ENCODE measurements around the gene TNFRSF6B.

TNFRSF6B gene

DNA sequence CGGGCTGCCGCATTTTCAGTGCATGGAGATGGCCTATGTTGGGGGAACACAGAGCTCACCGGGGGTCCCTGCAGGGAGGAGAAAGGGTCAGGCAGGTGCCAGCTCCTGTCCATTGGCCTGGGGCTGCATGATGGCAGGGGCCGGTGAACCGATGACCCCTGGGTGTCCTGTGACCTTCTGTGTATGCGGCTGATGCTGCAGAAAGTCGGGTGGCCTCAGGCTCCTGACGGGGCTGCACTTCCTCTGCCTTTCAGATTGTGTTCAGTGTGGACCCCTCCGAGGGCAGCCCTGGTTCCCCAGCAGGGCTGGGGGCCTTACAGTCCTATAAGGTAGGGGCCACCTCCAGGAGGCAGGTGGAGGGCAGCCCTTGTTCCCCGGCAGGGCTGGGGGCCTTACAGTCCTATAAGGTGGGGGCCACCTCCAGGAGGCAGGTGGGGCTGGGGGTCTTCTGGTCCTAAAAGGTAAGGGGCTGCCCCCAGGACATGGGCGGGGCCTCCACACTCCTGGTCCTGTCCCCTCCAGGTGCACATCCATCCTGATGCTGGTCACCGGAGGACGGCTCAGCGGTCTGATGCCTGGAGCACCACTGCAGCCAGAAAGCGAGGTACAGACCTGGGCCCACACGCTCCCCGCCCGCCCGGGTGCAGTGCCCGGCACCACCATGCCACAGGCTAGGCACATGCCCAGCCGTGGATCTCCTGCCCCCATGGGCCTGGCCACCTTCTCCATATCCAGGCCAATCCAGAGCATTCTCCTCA lies 11.0 kb upstream of the TNFRSF6B start:
- in situ Hi-C loops (cut with MboI; ENCODE audit: low sequenced_read_pairs): no loop called here

DNA sequence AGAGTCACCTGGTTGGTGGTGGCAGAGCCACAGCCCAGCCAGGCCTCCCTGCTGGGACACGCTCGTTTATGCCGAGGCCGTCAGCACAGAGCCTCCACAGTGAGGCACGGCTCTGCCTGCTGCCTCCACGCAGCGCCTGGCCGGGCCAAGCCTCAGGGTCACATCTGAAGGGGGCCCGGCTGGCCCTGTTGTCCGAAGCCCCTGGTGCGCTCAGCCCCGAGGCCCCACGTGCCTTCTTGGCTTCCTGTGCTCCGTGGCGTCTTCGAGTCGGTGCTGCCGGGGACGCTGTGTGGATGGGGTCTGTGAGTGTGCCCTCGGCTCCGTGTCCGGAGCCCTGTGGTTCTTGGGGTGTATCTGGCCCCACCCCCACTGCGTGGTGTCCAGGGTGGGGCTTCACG lies 10.4 kb upstream of the TNFRSF6B start:
- in situ Hi-C loops (cut with MboI; ENCODE audit: low sequenced_read_pairs): no loop called here

- in situ Hi-C loops (cut with MboI; ENCODE audit: low sequenced_read_pairs): no loop called here
Measured at GRCh38 chr20:63686492-63687321, 9.7 kb upstream of the TNFRSF6B start.

- in situ Hi-C loops (cut with MboI; ENCODE audit: low sequenced_read_pairs): no loop called here
Measured at GRCh38 chr20:63687419-63688178, 8.9 kb upstream of the TNFRSF6B start.

DNA sequence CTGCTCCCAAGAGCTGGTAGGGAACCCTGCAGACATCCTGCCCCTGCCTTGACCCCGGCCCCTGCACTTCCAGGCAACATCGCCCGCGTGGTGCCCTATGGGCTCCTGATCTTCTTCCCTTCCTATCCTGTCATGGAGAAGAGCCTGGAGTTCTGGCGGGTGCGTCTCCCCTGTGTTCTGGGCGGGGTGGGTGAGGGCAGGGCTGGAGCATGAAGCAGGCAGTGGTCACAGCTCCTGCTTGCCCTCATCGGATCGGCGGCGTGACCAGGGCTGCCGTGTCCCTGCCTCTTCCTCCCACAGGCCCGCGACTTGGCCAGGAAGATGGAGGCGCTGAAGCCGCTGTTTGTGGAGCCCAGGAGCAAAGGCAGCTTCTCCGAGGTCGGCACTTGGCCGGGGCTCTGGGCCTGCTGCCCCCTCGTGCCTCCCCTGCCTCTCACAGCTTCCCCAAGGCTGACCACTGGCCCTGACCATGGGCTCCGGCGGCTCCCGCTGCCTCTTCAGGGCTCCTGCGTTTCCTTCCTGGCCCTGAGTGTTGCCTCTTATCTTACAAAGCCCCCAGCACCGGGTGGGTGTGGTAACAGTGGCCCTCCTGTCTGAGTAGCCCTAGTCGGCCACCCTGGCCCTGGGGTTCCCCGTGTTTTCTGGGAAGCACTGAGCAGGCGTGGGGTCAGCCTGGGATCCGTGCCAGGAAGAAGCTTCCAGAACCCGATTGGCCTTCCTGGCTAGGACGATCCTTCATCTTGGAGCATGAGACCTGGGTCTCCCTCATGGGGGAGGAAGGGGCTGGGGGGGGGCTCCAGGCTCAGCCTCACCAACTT lies 8.0 kb upstream of the TNFRSF6B start:
- in situ Hi-C loops (cut with MboI; ENCODE audit: low sequenced_read_pairs): no loop called here

DNA sequence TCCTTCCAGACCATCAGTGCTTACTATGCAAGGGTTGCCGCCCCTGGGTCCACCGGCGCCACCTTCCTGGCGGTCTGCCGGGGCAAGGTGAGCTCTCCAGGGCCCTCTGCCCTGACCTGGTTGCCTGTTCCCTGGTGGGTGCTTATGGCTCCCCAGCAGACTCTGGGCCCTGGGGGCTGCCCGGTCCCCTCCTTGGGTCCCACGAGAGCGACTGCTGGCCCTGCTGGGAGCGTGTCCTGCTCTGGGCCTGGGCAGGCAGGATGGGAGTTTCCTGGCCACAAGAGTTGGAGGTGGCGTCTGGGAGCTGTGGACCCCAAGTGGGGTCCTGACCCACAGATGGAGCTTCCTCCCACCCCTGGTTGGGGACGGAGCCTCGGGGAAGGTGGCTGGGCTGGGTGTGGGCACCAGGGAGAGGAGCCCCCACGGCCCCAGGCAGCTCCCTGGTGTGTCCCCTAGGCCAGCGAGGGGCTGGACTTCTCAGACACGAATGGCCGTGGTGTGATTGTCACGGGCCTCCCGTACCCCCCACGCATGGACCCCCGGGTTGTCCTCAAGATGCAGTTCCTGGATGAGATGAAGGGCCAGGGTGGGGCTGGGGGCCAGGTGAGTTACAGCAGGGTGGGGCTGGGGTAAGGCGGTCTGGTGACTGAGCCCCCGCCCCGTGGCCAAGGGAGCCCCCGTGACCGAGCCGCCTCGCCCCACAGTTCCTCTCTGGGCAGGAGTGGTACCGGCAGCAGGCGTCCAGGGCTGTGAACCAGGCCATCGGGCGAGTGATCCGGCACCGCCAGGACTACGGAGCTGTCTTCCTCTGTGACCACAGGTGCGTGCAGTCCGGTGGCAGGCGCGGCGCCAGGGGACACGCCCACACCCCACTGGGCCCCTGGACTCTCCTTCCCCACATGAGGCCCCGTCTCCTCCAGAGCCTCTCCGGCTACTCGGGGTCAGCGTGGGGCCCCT lies 7.1 kb upstream of the TNFRSF6B start:
- in situ Hi-C loops (cut with MboI; ENCODE audit: low sequenced_read_pairs): no loop called here

- in situ Hi-C loops (cut with MboI; ENCODE audit: low sequenced_read_pairs): no loop called here
Measured at GRCh38 chr20:63690003-63690897, 6.2 kb upstream of the TNFRSF6B start.

DNA sequence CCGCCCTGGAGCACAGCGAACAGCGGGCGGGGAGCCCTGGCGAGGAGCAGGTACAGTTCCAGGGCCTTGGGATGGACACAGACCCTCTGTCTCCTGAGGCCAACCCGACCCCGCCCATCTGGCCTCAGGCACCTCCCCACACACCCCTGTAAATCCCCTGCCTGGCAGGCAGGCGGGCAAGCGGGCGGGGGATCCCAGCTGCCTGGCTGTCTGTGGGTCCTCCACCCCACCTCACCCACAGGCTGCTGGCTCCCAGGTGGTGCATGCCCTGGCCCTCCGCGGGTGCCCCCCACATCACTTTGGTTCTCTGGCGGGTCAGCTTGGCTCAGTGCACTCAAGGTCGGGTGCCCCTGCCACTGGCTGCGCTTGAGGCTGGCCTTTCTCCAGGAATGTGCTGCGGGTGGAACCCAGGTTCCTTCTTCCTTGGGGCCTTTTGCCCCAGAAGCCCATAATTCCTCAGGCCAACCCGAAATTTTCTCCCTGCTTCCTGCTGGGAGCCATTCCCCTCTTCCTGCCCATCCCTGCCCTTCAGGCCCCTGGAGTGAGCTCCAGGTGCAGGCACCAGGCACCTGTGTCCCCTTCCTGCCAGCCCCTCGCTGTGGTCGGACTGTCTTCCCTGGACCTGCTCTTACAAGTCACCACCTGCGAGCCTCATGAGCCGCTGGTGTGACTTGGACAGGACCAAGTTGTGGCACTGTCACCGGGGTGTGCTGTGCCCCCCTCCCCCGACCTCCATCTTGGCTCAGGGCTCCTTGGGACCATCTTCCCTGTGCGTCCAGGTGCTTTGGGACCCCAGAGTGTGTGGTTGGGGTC lies 5.3 kb upstream of the TNFRSF6B start:
- in situ Hi-C loops (cut with MboI; ENCODE audit: low sequenced_read_pairs): no loop called here

GRCh38 chr20:63691711-63692435 lies 4.6 kb upstream of the TNFRSF6B start:
- in situ Hi-C loops (cut with MboI; ENCODE audit: low sequenced_read_pairs): no loop called here

- in situ Hi-C loops (cut with MboI; ENCODE audit: low sequenced_read_pairs): no loop called here
Measured at GRCh38 chr20:63692436-63693082, 3.9 kb upstream of the TNFRSF6B start.

- in situ Hi-C loops (cut with MboI; ENCODE audit: low sequenced_read_pairs): no loop called here
Measured at GRCh38 chr20:63693083-63693732, 3.2 kb upstream of the TNFRSF6B start.

DNA sequence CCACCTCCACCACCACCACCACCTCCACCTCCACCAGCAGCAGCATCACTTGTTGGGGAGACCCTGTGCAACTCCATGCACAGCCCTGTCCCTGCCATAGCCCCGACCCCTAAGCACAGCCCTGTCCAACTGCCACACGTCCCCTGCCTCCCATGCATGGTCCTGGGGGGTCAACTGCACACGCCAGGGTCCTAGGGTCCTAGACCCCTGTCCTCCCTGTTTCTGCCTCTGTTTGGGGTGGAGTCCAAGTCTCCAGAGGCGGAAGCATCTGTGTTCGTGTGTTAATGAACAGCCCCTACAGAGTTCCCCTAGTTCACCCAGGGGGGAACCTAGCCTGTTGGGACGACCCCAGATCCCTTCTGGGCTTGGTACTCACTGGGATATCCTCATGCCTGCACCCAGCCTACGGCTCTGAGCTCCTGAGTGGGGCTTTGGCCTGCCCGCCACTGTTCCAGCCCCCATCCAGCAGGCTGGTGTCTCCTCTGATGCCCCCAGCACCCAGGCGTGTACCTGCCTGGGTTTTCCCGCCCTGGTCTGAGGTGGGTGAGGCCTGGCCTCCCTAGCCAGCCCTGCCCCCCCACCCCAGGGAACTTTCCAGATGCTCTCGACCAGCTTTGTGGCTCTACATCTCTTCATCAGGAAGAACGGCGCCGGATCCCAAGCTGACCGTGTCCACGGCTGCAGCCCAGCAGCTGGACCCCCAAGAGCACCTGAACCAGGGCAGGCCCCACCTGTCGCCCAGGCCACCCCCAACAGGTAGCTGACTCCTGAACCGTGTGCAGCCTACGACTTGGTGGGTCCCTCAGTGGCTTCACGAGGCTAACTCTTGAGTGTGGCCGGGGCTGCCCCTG lies 2.5 kb upstream of the TNFRSF6B start:
- in situ Hi-C loops (cut with MboI; ENCODE audit: low sequenced_read_pairs): no loop called here

- in situ Hi-C loops (cut with MboI; ENCODE audit: low sequenced_read_pairs): no loop called here
Measured at GRCh38 chr20:63694584-63695423, 1.6 kb upstream of the TNFRSF6B start.
